DMS 273 treated with DMSO at 0.1 percent for 48 hours (cell line): Measurements from ENCODE around the gene ACSL3.
"Not testable (repeated sequence)": the region's sequence is repeated elsewhere in the genome, so short reads cannot be mapped to it uniquely, and the experiment has no call there.

Source experiments
- DNase-seq: peaks from one replicate; lab custom pipeline; 2025; lab: John Stamatoyannopoulos, UW

Gene ACSL3

DNA sequence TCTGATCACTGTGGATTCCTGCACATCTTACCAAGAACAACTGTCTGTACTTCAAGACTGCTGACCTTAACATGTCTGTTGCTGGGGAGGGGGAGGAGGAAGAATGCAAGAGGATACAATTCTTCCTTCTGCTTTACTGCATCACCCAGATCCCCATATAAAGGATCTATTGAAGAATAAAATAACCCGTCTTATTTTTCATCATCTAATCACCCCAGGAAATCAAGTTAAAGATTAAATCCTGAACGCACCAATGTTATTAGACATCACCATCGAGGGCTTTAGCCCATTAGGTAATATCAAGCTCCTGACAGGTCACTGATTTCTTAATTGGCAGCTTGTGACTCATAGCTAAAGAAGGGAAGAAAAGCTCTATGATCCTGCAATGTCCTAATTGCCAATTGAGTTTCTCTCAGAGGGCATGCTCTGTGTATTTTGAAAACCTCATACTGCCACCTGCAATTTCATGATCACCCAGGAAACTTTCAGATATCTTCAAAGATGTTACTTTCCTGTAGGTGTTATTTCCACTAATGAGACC lies 115.8 kb downstream of the ACSL3 start:
- DNase-seq, result no peak

DNA sequence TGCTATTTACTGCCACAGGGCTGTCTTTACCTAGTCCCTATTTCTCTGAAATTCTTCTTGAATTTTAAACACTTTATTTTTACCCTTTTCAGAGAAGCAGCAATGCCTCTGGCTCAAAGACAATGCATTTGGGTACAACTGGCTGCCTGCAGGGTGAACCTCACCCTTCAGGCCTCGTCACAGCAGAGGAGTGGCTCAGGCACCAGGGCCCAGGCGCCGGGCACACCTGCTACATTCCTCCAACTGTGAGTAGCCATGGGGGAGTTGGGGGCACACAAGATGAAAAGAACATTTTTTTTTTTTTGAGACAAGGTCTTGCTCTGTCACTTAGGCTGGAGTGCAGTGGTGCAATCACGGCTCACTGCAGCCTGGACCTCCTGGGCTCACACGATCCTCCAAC lies 116.3 kb downstream of the ACSL3 start:
- no peak for DNase-seq

DNA sequence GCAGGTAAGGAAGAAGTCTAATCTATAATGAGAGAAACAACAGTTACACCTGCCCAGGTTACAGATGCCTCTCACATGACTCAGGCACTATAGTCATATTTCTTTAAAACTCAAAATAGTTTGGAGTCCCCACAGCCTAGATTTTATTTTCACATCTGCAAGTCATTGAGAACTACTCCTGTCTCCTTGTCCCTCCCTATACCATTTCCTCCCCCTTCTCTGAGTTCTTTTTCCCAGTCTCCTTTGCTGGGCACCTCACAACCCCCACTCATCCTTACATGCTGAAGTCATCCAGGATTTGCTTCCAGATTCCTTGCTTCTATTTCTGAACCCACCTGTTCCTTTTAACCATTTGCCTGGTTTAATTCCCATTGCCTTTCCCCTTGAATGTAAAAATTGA lies 118.0 kb downstream of the ACSL3 start:
- no peak for DNase-seq

DNA sequence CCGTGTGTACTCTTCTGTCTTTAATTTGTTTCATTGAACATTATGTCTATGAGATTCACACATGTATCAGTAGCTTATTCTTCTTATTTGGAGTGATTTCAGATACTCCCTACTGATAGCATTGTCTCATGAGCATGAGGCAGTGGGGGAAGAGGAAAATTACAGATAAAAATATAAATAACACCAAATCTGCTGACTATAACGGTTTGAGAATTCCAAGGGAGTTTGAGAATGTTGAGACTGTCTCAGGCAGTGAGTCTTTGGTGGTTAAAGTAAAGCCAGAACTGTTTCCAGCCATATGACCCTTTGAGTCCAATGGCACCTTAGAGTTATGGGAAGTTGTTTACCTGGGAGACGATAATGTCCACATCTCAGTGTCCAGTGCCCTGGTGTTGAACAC lies 118.6 kb downstream of the ACSL3 start:
- no peak for DNase-seq

DNA sequence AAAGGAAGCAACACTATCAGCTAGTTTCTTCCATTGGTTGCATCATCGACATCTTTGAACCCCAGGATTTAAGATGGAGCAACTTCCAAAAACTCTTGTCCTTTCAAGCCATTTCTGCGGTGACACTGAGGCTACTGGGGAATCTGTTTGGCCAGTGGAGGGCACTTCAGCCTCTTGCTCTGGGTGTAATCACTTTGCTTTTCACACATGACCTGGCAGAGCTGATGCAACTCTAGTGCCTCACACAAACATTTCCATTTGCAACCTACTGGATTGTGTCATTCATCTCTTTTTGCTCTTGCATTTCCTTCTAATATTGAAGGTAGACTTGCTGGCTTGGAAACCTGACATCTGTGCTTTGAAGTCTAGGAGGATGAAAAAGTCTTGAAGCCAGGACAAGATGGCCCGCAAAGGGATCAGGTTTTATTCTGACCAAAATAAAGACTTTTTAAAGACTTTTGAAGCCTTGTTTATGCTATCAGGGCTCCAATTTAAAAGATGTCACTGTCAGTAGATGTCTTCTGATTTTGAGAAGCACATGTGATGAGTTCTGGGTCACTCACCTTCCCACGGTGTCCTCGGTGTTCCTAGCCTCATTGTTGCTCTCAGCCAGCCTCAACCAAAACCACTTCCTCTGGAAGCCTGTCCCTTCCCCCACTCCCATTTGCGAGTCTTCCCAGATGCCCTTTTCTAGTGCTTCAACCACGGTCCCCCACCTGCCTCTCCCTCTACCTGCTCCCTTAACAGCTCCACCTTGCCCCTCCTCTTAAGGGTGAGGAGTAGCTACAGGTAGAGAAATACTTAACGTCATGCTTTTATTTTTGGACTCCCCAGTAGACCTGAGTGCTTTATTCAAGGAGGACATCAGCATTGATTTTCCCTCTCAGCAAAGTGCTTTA lies 121.4 kb downstream of the ACSL3 start:
- DNase-seq, result no peak

DNA sequence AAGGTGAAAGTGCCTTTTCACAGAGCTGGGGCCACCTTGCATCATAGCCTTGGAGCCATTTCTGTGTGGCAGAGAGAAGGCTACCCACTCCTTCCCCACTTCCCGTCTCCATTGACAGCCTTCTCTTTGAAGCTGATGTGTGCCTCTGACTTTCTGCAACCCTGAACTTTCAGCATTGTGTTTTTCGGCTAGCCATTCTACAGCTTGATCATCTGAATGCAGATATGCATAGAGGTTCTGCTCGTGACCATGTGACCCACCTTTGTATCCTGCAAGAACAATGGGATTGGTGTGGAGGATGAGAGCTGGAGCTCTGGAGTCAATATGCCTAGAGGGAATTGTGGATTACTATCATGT lies 122.1 kb downstream of the ACSL3 start:
- no peak for DNase-seq

DNA sequence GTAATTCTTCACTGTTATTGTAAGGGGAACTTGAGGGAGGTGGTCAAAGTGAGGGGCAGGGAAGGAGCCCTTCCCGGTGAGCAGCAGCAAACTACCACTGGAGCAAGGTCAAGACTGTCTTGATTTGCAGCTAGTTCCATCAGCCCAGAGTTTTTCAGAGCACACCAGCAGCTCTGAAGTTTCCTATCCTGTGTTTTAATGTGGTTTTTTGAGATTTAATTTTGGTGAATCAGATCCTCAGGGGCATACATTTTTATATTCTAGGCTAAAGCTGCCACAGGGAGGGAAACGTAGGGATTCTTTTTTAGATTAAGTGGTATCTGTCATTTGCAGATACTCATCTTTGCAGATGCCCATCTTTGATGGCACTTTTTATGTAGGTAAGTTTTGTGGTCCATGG lies 124.1 kb downstream of the ACSL3 start:
- no peak for DNase-seq

DNA sequence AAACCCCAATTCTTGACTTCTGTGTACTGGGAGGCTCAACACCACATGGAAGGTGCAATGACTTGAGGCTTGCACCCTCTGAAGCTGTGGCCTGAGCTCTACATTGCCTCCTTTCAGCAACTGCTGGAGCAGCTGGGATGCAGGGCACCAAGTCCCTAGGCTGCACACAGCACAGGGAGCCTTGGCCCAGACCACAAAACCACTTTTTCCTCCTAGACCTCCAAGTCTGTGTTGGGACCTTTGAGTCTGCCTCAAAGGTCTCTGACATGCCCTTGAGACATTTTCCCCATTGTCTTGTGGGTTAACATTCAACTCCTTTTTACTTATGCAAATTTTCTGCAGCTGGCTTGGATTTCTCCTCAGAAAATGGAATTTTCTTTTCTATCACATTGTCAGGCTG lies 128.6 kb downstream of the ACSL3 start:
- DNase-seq, result no peak

DNA sequence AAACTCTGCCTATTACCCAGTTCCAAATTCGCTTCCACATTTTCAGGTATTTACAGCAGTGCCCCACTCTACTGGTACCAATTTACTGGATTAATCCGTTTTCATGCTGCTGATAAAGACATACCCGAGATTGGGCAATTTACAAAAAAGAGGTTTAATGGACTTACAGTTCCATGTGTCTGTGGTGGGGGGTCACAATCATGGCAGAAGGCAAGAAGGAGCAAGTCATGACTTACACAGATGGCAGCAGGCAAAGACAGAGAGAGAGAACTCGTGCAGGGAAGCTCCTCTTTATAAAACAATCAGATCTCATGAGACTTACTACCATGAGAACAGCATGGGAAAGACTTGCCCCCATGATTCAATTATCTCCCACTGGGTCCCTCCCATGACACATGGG lies 129.4 kb downstream of the ACSL3 start:
- DNase-seq, result not testable (repeated sequence)

DNA sequence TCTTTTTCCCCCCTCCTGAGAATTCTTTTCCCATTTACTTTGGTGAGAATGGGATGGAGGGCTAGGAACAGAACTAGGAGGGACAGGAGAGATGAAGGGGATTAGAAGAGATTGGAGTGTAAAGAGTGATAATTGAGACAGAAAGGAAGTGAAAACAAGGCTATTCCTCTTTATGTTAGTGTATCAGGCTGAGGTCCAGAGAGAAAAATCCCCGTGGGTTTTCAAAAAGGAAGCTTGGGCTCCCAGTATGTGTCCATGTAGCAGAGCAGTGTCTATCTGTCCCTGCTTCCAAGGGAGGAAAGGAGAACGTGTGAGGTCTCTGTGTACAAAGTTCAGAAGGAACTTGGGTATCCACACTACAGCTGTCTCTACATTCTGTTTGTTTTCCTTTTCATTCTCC lies 131.3 kb downstream of the ACSL3 start:
- DNase-seq, result no peak
